ENCODE results near the gene FOXJ2.
A peak's percentile ranks its signal among the peaks of the same experiment; 100 is the strongest.
"Not testable (repeated sequence)": the region's sequence is repeated elsewhere in the genome, so short reads cannot be mapped to it uniquely, and the experiment has no call there.

The FOXJ2 gene

DNA sequence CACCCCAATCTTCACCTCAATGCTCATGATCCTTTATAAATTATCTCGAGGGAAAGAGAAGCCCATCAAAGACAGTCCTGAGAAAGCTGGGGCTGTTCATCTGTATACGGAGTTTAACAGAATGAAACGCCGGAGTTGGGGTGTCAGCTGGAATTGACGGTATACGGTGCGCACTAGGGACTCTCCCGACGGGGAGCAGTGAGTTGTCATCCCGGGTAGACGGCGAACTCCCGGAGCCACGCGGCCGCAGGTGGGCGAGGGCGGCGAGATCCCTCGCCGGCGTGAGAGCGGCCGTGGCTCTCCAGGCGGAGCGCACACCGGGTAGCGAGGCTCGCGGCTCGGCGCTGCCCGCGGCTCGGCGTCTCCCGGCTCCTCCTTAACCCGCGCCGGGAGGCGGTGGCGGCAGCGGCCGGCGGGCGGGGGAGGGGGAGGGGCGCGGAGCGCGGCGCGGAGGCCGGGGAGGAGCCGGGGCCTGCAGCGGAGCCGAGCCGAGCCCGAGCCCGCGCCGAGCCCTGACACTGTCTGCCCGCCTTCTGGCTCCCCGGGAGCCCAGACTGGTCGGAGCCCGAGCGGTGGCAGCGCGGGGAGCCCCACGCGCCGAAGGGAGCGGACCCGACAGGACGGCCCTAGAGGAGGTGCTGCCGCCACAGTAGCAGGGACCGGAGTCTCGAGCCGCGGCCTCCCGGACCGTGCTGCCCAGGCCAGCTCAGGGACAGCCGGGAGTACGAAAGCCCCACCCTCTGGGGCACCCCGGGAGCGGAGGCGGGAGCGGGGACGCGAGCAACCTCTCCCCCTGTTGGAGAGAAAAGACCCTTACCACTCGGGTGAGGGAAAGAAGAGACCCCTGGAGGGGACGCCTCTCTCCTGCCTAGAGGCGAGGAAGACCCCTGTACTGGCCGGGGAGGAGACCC, at the start of gene FOXJ2:
TSS of gene FOXJ2 (plus strand) at position 475 of the 911 bp plus-strand sequence. CDS start 7,117 bp downstream, outside the sequence.
- peak; percentile 81 for DNase-seq

DNA sequence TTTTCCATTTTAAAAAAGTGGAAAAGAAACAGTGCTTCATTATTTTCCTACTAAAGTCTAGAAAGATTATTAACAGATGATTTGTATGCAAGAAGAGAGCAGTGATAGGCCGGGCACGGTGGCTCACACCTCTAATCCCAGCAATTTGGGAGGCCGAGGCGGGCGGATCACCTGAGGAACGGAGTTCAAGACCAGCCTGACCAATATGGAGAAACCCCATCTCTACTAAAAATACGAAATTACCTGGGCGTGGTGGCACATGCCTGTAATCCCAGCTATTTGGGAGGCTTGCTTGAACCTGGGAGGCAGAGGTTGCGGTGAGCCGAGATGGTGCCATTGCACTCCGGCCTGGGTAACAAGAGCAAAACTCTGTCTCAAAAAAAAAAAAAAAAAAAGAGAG, 49.5 kb upstream of the FOXJ2 start:
- DNase-seq, result not testable (repeated sequence)

DNA sequence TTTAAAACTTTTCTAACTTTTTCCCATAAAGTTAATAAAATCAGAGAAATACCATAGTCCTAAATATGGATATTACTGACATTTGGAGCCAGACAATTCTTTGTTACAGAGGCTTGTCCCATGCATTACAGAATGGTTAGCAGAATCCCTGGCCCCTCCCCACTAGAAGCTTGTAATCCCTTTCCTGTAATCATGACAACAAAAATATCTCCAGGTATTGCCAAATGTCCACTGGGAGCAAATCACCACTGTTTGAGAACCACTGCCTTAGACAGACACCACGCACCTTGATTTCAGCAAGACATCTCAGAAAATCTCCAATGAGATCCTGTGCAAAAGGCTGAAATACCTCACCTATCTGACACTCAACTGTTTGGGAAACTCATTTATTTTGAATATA, 49.1 kb upstream of the FOXJ2 start:
- not testable (repeated sequence) for DNase-seq

DNA sequence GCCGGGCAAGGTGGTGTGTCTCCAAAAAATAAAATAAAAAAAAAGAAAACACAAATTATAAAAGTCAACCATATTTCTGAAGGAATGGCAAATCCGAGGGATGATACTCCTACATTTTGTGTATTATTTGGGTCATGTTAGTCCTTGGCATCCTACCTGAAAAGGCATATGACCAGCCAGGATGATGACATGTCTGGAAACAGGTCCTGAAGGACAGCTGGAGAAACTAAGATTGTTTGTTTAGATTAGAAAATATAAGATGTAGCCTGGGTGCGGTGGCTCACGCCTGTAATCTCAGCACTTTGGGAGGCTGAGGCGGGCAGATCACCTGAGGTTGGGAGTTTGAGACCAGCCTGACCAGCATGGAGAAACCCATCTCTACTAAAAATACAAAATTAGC, 47.6 kb upstream of the FOXJ2 start:
- no peak for DNase-seq

DNA sequence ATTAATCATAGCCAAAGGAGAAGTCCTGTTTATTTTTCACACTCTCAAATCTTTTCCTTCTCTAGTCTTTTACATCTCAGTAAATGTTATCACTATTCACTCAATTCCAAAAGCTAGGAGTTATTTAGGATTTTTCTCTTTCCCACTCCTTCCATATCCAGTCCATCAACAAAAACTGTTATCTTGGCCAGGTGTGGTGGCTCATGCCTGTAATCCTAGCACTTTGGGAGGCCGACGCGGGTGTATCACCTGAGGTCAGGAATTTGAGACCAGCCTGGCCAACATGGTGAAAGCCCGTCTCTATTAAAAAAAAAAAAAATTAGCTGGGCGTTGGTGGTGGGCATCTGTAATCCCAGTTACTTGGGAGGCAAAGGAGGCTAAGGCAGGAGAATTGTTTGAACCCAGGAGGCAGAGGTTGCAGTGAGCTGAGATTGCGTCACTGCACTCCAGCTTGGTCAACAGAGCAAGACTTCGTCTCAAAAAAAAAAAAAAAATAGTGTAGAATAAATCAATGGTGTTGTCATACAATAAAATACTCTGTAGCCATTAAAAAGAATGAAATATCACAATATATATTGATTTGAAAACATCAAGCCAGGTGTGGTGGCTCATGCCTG, 46.6 kb upstream of the FOXJ2 start:
- no peak for DNase-seq

DNA sequence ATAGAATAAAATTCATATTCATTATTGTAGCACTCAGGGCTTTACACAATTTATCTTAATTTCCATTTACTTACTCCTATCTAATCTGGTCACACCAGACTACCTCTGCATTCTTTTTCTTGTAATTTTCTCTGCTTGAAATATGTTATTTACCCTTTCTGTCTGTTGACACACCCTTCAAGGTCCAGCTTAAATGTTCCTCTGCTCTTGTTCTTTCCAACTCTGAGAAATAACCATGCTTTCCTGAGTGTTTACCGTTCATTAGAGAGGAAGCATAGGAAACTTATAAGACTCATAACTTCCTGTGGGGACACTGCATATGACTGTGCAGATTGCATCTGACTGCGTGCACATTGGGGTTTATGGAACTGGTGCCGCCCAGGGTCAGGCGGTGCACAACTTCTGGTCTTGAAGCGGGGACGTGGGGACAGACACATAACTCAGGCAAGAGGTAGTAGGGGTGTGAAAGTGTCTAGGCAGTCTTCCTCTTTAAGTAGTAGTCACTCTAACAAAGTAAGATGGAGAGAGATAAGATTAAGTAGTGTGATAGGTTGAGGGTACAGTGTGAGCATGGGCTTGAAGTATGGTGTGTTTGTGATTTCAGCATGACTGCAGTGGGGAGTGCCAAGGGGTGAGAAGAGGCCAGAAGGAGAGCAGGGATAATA, 42.6 kb upstream of the FOXJ2 start:
- peak; percentile 82 for DNase-seq

DNA sequence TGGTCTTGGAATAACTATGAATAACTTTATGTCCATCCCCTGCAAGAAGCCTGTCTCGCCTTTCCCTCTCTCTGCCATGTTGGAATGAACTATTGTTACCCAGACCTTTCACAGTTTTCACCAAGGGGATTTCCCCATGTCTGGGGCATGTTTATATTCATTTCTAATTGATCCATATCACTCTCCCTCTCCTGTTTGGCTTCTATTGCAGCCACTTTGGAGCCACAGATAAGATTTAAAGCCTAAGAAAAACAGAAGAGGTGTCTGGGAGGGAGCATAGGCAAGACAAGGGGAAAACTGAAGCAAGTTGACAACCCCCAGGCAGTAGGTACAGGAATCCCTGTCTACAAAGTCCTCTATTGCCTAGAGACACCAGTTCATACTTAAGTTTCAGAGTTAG, 41.0 kb upstream of the FOXJ2 start:
- DNase-seq, result no peak

DNA sequence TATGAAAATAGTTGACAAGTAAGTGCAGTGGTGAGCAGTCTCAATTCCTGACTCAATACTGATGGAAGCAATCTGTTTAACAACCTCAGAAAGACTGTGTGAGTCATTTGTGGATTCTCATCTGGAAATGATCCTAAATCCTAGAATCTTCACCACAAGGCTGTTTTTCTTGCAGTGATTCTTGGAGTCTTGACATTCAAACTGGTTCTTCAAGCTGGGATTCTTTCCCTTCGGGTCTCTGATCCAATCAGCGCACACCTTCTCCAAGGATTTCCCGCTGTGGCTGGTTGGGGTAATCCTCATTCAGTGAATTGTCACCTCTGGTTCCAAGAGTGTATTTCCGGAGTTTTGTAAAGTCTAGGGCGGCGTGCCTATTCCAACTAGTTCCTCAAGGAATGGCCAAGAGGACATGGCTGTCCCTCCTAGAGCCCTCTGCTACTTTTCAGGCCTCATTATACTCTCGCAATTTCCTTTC, 37.7 kb upstream of the FOXJ2 start:
- no peak for DNase-seq

DNA sequence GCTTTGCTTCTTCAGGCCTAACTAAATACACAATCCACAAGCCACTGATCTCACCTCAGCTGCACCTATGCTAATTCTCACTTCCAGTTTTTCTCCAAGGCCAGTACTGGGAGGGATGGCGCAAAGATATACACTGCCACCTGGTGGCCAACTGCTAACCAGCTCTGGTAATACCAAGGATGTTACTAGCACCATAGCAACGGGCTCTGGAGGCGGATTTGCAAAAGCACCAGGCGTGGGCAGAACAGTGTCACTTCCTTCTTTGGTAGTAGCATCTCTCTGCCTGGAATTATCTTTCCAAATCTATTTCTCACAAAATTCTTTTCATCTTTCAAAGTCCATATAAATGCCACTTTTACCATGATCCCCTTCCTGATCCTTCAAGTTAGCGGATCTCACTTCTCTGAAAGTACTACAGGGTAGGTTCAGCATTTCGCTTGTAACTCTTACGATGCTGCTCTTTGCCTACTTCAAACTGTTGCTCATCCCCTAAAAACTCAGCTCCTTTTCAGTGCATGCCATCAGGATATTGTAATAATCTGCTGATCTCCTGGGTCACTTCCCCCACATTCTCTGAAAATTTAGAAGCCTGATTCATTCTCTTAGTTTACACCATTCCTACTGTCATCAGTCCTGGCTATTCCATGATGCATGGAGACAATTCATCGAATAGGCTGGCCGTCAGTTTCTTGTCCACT, 37.1 kb upstream of the FOXJ2 start:
- DNase-seq, result peak; percentile 90

DNA sequence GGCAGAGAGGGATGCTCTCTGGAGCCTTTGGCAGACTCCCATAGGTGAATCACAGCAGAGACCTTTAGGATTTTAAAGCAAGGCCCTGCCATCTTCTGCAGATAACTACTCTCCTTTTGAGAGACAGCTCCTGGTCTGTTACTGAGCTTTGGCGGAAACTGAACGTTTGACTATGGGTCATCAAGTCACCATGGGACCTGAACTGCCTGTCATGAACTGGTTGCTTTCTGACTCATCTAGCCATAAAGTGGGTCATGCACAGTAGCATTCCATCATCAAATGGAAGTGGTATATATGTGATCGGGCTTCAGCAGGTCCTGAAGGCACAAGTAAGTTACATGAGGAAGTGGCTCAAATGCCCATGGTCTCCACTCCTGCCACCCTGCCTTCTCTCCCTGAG, 31.7 kb upstream of the FOXJ2 start:
- DNase-seq, result not testable (repeated sequence)

DNA sequence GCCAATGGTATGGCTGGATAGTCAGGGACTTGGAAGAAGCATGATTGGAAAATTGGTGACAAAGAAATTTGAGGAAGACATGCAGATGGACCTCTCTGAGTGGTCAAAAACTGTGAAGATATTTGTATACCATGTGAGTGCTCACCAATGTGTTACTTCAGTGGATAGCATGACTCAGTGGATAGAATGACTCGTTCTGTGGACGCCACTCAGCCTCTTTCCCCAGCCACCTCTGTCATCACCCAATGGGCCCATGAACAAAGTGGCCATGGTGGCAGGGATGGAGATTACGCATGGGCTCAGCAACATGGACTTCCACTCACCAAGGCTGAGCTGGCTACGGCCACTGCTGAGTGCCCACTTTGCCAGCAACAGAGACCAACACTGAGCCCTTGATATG, 31.0 kb upstream of the FOXJ2 start:
- DNase-seq, result not testable (repeated sequence)

DNA sequence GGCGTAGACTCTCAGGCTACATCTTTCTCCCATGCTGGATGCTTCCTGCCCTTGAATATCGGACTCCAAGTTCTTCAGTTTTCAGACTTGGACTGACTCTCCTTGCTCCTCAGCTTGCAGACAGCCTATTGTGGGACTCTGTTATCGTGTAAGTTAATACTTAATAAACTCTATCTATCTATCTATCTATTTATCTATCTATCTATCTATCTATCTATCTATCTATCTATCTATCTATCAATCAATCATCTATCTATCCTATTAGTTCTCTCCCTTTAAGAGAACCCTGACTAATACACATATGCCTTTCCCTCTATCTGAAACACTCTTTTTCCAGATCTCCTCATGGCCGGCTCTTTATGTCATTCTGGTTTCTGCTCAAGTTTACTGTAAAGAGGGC, 27.6 kb upstream of the FOXJ2 start:
- not testable (repeated sequence) for DNase-seq

DNA sequence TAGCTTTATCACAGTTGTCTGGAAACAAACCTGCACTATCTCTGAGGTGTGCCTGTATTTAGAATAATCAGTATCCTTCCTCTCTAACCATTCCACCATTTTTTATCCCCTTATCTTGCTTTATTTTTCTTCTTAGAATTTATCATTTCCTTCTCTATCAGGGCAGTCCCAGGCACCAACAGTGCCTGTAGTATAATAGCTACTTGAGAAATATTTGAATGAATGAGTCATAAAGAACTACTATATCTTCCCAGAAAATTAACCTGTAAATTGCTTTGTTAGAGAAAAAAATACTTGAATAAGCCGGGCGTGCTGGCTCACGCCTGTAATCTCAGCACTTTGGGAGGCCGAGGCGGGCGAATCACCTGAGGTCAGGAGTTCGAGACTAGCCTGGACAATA, 21.2 kb upstream of the FOXJ2 start:
- DNase-seq, result no peak

DNA sequence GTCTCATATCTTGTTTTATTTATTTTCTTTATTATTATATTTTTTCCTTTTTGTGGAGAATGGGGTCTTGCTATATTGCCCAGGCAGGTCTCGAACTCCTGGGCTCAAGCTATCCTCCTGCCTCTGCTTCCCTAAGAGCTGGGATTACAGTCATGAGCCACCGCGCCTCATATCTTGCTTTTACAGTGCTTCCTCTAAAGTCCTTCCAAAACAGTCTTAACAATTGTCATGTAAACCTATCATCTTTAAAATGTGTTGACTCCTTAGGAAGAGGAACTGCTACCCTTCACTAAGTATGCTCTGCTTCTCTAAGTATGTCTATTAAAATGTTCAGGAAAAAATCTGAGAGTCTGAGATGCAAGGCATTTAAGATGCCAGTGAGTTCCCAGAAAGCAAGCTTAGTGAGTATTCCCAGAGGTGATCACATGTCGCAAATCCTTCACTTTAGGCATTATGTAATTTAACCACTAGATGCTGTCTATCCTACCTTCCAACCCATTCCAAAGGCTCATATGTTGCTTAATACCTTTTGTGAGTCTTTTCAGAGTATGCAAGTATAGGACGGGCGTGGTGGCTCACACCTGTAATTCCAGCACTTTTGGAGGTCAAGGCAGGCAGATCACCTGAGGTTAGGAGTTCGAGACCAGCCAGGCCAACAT, 19.7 kb upstream of the FOXJ2 start:
- no peak for DNase-seq

DNA sequence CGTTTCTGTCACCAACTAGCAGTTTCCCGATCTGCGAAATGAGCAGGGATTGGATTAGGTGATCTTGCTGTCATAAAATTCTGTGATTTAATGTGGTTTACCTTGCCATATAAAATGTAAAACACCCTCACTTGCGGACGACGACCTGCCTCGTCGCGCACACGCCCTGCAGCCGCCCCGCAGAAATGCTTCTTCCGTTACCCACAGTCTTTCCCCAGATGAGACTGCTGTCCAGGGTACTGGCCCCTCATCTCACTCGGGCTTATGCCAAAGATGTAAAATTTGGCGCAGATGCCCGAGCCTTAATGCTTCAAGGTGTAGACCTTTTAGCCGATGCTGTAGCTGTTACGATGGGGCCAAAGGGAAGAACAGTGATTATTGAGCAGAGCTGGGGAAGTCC, 17.7 kb upstream of the FOXJ2 start:
- no peak for DNase-seq

DNA sequence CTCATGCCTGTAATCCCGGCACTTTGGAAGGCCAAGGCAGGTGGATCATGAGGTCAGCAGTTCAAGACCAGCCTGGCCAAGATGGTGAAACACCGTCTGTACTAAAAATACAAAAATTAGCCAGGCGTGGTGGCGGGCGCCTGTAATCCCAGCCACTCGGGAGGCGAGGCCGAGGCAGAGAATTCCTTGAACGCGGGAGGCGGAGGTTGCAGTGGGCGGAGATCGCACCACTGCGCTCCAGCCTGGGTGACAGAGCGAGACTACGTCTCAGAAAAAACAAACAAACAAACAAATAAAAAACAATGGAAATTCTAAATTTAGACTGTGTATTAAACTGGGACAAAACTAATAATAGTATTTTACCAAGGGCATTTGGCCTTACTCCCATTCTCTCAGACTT, 14.3 kb upstream of the FOXJ2 start:
- not testable (repeated sequence) for DNase-seq

DNA sequence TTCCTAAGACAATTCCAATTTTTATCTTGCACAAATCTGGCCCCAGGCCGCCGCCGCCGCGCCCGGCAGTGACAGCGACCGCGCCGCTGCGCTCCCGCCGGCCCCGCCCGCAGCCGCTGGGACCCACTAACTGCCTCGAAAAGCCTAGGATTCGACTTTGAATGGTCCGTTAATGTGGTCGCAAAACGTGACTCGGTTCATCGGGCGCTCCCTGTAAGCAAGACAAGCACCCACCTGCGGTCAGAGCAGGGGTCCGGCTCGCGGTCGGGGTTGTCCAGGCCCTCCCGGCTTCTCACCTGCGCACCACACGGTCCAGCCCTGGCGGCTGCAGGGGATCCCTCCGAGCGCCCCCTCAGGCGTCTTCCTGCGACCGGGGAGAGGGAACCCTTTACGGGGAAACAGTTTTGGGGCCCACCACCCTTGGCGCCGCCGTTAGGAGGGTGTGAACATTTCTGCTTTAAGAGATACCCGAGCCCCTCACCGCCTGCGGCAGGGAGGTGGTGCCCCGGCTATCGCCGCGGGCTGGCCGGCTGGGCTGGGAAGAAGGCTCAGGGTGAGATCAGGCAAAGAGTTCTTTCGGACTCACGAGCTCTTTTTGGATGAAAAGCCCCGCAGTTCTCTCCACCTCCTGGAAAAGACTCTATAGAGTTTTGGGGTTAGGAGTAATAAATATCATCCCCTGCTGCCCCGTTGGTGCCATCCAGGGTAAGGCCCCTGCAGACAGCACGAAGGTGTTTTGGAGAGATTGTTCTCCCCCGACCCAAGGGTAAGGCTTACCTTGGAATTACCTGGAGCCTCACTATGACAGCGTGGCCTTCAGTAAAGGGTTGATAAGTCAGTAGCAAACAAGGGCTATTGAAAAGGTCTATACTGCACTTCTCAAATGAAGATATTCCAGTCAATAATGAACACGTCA, 13.6 kb upstream of the FOXJ2 start:
- DNase-seq, result no peak

DNA sequence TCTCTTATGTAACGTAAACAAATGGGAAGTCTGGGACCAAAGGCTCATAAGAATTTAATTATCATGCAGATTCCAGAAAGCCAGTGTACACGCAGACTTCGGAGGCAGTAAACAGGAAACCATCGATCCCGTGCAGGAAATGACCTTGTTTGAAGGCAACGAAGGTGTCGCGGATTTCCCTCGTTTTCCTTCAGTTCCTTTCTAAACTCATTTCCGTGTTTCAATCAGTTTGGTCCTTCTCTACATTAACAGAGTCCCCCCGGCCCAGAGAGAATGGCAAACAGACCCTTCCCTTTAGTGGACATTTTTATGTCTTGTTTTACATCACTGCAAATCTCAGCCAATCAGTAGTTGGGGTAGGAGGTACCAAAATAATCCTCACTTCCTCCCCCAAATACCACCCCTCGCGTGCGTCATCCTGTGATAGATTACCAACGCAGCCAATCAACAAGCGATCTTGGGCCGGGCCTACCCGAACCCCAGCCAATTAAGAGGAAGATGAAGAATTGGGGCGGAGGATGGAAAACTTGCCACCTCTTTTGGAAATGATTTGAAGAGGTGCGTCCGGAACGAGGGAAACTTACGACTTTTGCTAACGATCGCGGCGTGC, 6.1 kb upstream of the FOXJ2 start:
- DNase-seq, result peak; percentile 97

DNA sequence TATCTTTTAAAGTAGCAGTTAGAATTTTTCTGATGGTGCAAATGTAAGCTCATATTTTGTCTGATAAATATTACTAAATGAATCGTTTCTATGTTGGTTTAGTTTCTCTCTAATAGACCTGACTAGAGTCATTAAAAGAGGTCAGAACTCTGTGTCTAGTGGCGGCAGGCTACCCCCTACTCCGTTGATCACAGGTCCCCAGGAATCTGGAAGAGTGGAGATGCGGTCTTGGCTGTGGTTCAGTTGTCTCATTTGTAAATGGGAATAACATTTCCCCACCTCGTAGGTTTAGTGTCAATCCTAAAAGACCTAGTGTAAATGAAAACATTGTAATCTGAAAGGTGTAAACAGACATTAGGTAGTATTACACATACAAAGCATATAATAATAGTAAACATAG, 4.7 kb upstream of the FOXJ2 start:
- no peak for DNase-seq

DNA sequence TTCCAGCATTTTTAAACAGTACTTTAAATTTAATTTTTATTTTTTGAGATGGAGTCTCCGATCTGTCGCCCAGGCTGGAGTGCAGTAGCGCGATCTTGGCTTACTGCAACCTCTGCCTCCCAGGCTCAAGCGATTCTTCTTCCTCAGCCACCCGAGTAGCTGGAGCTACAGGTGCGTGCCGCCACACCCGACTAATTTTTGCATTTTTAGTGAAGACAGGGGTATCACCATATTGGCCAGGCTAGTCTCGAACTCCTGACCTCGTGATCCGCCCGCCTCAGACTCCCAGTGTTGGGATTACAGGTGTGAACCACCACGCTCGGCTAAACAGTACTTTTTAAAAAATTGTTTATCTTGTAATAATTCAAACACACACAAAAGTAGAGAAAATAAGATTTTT, 4.2 kb upstream of the FOXJ2 start:
- DNase-seq, result no peak

DNA sequence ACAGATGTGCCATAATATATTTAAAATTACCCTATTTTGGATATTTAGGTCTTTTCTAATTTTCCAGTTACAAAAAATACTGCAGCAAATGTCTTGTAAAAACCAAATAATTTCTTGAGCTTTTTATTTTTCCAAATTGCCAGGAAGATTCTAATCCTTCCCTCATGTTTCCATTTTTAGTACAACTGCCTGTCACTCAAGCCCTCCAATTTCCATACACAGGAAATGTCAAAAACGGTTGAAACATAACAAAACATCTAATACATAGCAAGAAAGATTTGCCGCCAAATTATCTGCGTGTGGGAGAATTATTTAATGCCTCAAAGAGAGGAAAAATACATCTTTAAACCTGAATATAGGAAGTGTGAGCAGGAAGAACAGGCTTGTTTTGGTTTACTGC, 2.3 kb upstream of the FOXJ2 start:
- no peak for DNase-seq

Data from CD4-positive, alpha-beta T cell treated with Interleukin-15 for 1 hour (primary cell).